HepG2 (cell line): Measurements from ENCODE around the gene PEMT. TPM values are rescaled to one million over a fixed set of nuclear protein-coding genes. Genes with fewer than 3 reads are reported as not detected.

Source experiments
- AHR ChIP-seq: IDR thresholded peaks from 2 replicates; pipeline ENCODE4 v1.6.1; 2018; ENCODE audit warnings: missing genetic modification reagents, missing compliant biosample characterization
- CHD2 ChIP-seq: IDR thresholded peaks from 2 replicates; pipeline ENCODE4 v1.6.1; 2011; ENCODE audit warnings: low read depth, low read length, improper control_type of control experiment
- IRF9 ChIP-seq: sonication (generic); formaldehyde crosslinking; IDR thresholded peaks from 2 replicates; pipeline ENCODE4 v1.8.0; 2022; ENCODE audit warnings: missing genetic modification reagents, mild to moderate bottlenecking, borderline replicate concordance
- JUNB ChIP-seq: sonication (generic); formaldehyde crosslinking; IDR thresholded peaks from 2 replicates; pipeline ENCODE4 v1.8.0; 2022; ENCODE audit warnings: missing genetic modification reagents, mild to moderate bottlenecking, borderline replicate concordance
- KDM3A ChIP-seq: IDR thresholded peaks from 2 replicates; pipeline ENCODE4 v1.6.1; 2018; ENCODE audit warnings: low read depth, missing compliant biosample characterization
- NAIF1 ChIP-seq: sonication (generic); formaldehyde crosslinking; IDR thresholded peaks from 2 replicates; pipeline ENCODE4 v1.5.0; 2020; ENCODE audit warnings: mild to moderate bottlenecking, missing genetic modification reagents, borderline replicate concordance
- NCOA5 ChIP-seq: sonication (generic); formaldehyde crosslinking; IDR thresholded peaks from 2 replicates; pipeline ENCODE4 v1.4.0; 2020; ENCODE audit warnings: missing genetic modification reagents
- NFIC ChIP-seq: IDR thresholded peaks from 2 replicates; pipeline ENCODE4 v1.6.1; 2012; ENCODE audit warnings: mild to moderate bottlenecking, low read length, inconsistent platforms
- RFXAP ChIP-seq: sonication (generic); formaldehyde crosslinking; IDR thresholded peaks from 2 replicates; pipeline ENCODE4 v1.4.0; 2020; ENCODE audit warnings: missing genetic modification reagents, borderline replicate concordance
- SIN3B ChIP-seq: fragments of 150-350 bp; IDR thresholded peaks from 2 replicates; pipeline ENCODE4 v1.6.1; 2014; ENCODE audit warnings: low read length
- SKI ChIP-seq: fragments of 450-650 bp; IDR thresholded peaks from one replicate; pipeline ENCODE4 v1.6.1; 2018; ENCODE audit warnings: mild to moderate bottlenecking; ENCODE audit not compliant: partially characterized antibody
- SOX5 ChIP-seq: IDR thresholded peaks from 2 replicates; pipeline ENCODE4 v1.6.1; 2016; ENCODE audit warnings: borderline replicate concordance
- TCF7 ChIP-seq: sonication (generic); IDR thresholded peaks from 2 replicates; pipeline ENCODE4 v1.6.1; 2016; ENCODE audit warnings: antibody characterized with exemption, low read depth
- TEAD3 ChIP-seq: optimal IDR thresholded peaks from 2 replicates; pipeline ENCODE3; 2016; ENCODE audit warnings: borderline replicate concordance
- ZFP91 ChIP-seq: sonication (generic); formaldehyde crosslinking; IDR thresholded peaks from 2 replicates; pipeline ENCODE4 v1.9.0; 2022; ENCODE audit warnings: missing genetic modification reagents, mild to moderate bottlenecking, borderline replicate concordance
- ZNF225 ChIP-seq: sonication (generic); formaldehyde crosslinking; IDR thresholded peaks from 2 replicates; pipeline ENCODE4 v1.4.0; 2020; ENCODE audit warnings: mild to moderate bottlenecking, missing genetic modification reagents
- ZNF605 ChIP-seq: sonication (generic); formaldehyde crosslinking; IDR thresholded peaks from 2 replicates; pipeline ENCODE4 v1.8.0; 2022; ENCODE audit warnings: mild to moderate bottlenecking, missing genetic modification reagents
- ZNF724P ChIP-seq: sonication (generic); formaldehyde crosslinking; IDR thresholded peaks from 2 replicates; pipeline ENCODE4 v1.8.0; 2022; ENCODE audit warnings: missing genetic modification reagents, borderline replicate concordance
- ZNF773 ChIP-seq: sonication (generic); formaldehyde crosslinking; IDR thresholded peaks from 2 replicates; pipeline ENCODE4 v1.4.0; 2020; ENCODE audit warnings: missing genetic modification reagents, borderline replicate concordance
- polyA plus RNA-seq, 8 experiments: library from polyadenylated mRNA; depleted of rRNA in 3 of 8; stranded (reverse) in 7 of 8; unstranded in 1 of 8; fragments of >200 nt; fragmentation: Illumina TruSeq in 4 of 8; extraction: Trizol in 4 of 8; gene quantifications; 2 replicates each; pipeline versions ENCODE4 v1.2.1 to v1.2.3, GENCODE V29; 2011 to 2016; ENCODE audit warnings: low read depth in 4 of 8, missing spikeins in 1 of 8, mixed read lengths in 1 of 8; ENCODE audit not compliant: insufficient read depth in 1 of 8
- total RNA-seq, 5 experiments: library from RNA; depleted of rRNA; stranded (reverse); fragments of >200 nt; fragmentation: Illumina TruSeq; extraction: Trizol; gene quantifications; 2 replicates each; pipeline ENCODE4 v1.2.3, GENCODE V29; 2016; ENCODE audit warnings: low read depth in 1 of 5
- TF ChIP-seq, protein P1 (sequence below): sonication (generic); formaldehyde crosslinking; IDR thresholded peaks from 2 replicates; pipeline ENCODE4 v1.8.0; 2022; ENCODE audit warnings: mild to moderate bottlenecking, missing genetic modification reagents; ENCODE audit not compliant: insufficient replicate concordance
- TF ChIP-seq, protein P2 (sequence below): sonication (generic); formaldehyde crosslinking; IDR thresholded peaks from 2 replicates; pipeline ENCODE4 v1.4.0; 2020; ENCODE audit warnings: missing genetic modification reagents, borderline replicate concordance
- TF ChIP-seq, protein P3 (sequence below): sonication (generic); formaldehyde crosslinking; IDR thresholded peaks from 2 replicates; pipeline ENCODE4 v1.8.0; 2022; ENCODE audit warnings: mild to moderate bottlenecking, missing genetic modification reagents

Gene PEMT
- total and polyA plus RNA-seq, 2 of the 13 experiments (the other 11 are each of a cell fraction or from before 2014, with no cell fraction given), result 31.7 to 43.6 TPM

- TF ChIP-seq, protein P1, sequence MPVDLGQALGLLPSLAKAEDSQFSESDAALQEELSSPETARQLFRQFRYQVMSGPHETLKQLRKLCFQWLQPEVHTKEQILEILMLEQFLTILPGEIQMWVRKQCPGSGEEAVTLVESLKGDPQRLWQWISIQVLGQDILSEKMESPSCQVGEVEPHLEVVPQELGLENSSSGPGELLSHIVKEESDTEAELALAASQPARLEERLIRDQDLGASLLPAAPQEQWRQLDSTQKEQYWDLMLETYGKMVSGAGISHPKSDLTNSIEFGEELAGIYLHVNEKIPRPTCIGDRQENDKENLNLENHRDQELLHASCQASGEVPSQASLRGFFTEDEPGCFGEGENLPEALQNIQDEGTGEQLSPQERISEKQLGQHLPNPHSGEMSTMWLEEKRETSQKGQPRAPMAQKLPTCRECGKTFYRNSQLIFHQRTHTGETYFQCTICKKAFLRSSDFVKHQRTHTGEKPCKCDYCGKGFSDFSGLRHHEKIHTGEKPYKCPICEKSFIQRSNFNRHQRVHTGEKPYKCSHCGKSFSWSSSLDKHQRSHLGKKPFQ (CRISPR knock-in tag), result no peak
- 0 out of 2 replicates have a peak, but pooled peaks have one; percentile 52 for TF ChIP-seq RFXAP (CRISPR knock-in tag)
- TF ChIP-seq ZNF724P, result peak; percentile 83; the same call in 1 of the 2 replicates
- TF ChIP-seq ZNF773 (CRISPR knock-in tag), result no peak
- no peak for TF ChIP-seq CHD2
- TF ChIP-seq SOX5, result peak; percentile 96
- TF ChIP-seq ZNF225 (CRISPR knock-in tag), result no peak
- peak; percentile 90 for TF ChIP-seq KDM3A (CRISPR knock-in tag)
- peak; percentile 99 for TF ChIP-seq NFIC
- TF ChIP-seq, protein P2, sequence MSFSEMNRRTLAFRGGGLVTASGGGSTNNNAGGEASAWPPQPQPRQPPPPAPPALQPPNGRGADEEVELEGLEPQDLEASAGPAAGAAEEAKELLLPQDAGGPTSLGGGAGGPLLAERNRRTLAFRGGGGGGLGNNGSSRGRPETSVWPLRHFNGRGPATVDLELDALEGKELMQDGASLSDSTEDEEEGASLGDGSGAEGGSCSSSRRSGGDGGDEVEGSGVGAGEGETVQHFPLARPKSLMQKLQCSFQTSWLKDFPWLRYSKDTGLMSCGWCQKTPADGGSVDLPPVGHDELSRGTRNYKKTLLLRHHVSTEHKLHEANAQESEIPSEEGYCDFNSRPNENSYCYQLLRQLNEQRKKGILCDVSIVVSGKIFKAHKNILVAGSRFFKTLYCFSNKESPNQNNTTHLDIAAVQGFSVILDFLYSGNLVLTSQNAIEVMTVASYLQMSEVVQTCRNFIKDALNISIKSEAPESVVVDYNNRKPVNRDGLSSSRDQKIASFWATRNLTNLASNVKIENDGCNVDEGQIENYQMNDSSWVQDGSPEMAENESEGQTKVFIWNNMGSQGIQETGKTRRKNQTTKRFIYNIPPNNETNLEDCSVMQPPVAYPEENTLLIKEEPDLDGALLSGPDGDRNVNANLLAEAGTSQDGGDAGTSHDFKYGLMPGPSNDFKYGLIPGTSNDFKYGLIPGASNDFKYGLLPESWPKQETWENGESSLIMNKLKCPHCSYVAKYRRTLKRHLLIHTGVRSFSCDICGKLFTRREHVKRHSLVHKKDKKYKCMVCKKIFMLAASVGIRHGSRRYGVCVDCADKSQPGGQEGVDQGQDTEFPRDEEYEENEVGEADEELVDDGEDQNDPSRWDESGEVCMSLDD (CRISPR knock-in tag), result peak; percentile 46; the same call in 1 of the 2 replicates
- no peak for TF ChIP-seq NAIF1 (CRISPR knock-in tag)
- no peak for TF ChIP-seq NCOA5 (CRISPR knock-in tag)
- no peak for TF ChIP-seq SIN3B
- peak; percentile 72; the same call in 1 of the 2 replicates for TF ChIP-seq JUNB (CRISPR knock-in tag)
- peak; percentile 93 for TF ChIP-seq TEAD3
- 0 out of 2 replicates have a peak, but pooled peaks have one; percentile 18 for TF ChIP-seq ZFP91 (CRISPR knock-in tag)
- TF ChIP-seq ZNF605, result peak; percentile 43; the same call in 1 of the 2 replicates
- TF ChIP-seq, protein P3, sequence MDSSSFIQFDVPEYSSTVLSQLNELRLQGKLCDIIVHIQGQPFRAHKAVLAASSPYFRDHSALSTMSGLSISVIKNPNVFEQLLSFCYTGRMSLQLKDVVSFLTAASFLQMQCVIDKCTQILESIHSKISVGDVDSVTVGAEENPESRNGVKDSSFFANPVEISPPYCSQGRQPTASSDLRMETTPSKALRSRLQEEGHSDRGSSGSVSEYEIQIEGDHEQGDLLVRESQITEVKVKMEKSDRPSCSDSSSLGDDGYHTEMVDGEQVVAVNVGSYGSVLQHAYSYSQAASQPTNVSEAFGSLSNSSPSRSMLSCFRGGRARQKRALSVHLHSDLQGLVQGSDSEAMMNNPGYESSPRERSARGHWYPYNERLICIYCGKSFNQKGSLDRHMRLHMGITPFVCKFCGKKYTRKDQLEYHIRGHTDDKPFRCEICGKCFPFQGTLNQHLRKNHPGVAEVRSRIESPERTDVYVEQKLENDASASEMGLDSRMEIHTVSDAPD (CRISPR knock-in tag), result peak; percentile 90; the same call in 1 of the 2 replicates
- TF ChIP-seq IRF9 (CRISPR knock-in tag), result no peak; the same call in 1 of the 2 replicates
- TF ChIP-seq AHR (CRISPR knock-in tag), result no peak
- peak; percentile 100 for TF ChIP-seq SKI
- TF ChIP-seq TCF7, result peak; percentile 98
Observed at GRCh38 chr17:17533901-17534441, 57.5 kb downstream of the PEMT start (continued).
